GM10266 (cell line): Measurements from ENCODE around the gene KANSL1L.
A peak's percentile ranks its signal among the peaks of the same experiment; 100 is the strongest.

Experiments used
- DNase-seq: peaks from one replicate; pipeline ENCODE4 v3.0.0; 2012; ENCODE audit errors: extremely low spot score
- CTCF ChIP-seq: IDR thresholded peaks from 2 replicates; pipeline ENCODE4 v1.5.1; 2012; ENCODE audit warnings: mild to moderate bottlenecking, low read depth; ENCODE audit not compliant: control insufficient read depth, insufficient read depth; ENCODE audit errors: missing control alignments

KANSL1L gene

GRCh38 chr2:209993968-209994367 lies 177.2 kb downstream of the KANSL1L start:
- DNase-seq: no peak
- TF ChIP-seq CTCF: no peak

- DNase-seq: no peak
- no peak for TF ChIP-seq CTCF
Observed at GRCh38 chr2:209990838-209991237, 180.4 kb downstream of the KANSL1L start.

GRCh38 chr2:209988010-209988409 lies 183.2 kb downstream of the KANSL1L start:
- no peak for TF ChIP-seq CTCF
- no peak for DNase-seq

GRCh38 chr2:209986415-209986814 lies 184.8 kb downstream of the KANSL1L start:
- no peak for DNase-seq

GRCh38 chr2:209985874-209986273 lies 185.3 kb downstream of the KANSL1L start:
- no peak for TF ChIP-seq CTCF
- no peak for DNase-seq

More at GRCh38 chr2:209986415-209986814, 184.8 kb downstream of the KANSL1L start:
- no peak for TF ChIP-seq CTCF

GRCh38 chr2:209984291-209984690 lies 186.9 kb downstream of the KANSL1L start:
- TF ChIP-seq CTCF: no peak
- no peak for DNase-seq

GRCh38 chr2:209977386-209978239 lies 193.6 kb downstream of the KANSL1L start:
- peak; percentile 49 for TF ChIP-seq CTCF
- peak; percentile 21 for DNase-seq
